SH-SY5Y (cell line): ENCODE data around the gene NFATC2.

Source experiments
- GATA2 ChIP-seq: IDR thresholded peaks from 2 replicates; pipeline ENCODE4 v1.6.1; 2011; ENCODE audit warnings: mild to moderate bottlenecking, low read depth, low read length
- GATA3 ChIP-seq: IDR thresholded peaks from 2 replicates; pipeline ENCODE4 v1.6.1; 2011; ENCODE audit warnings: low read depth, mild to moderate bottlenecking, low read length, moderate library complexity

- TF ChIP-seq GATA3 (no peak), GATA2 (no peak)
These were observed 41.6 kb upstream of the NFATC2 start for GRCh38 chr20:51584116-51584515.
